GM06990 (cell line): ENCODE data around the gene SUSD5.

Experiments used
- DNase-seq: peaks from one replicate; pipeline ENCODE4 v3.0.0-alpha.2; 2011; ENCODE audit not compliant: insufficient read length; ENCODE audit errors: extremely low read depth
- H3K27me3 ChIP-seq: replicated peaks from 2 replicates; pipeline ENCODE4 v1.6.0; 2011; ENCODE audit warnings: low read length; ENCODE audit not compliant: control insufficient read depth, insufficient read depth
- H3K36me3 ChIP-seq: 2 replicates; pipeline ENCODE4 v1.5.1; 2011; ENCODE audit warnings: low read length; ENCODE audit not compliant: control insufficient read depth, insufficient read depth
- H3K4me3 ChIP-seq: replicated peaks from 2 replicates; pipeline ENCODE4 v1.5.1; 2011; ENCODE audit warnings: low read depth, mild to moderate bottlenecking, control low read depth, low read length
- TF ChIP-seq, protein P1 (sequence below): IDR thresholded peaks from 2 replicates; pipeline ENCODE4 v1.5.1; 2011; ENCODE audit warnings: low read length, control low read depth, mild to moderate bottlenecking, inconsistent platforms; ENCODE audit not compliant: insufficient read depth, poor library complexity, severe bottlenecking

Gene SUSD5

DNA sequence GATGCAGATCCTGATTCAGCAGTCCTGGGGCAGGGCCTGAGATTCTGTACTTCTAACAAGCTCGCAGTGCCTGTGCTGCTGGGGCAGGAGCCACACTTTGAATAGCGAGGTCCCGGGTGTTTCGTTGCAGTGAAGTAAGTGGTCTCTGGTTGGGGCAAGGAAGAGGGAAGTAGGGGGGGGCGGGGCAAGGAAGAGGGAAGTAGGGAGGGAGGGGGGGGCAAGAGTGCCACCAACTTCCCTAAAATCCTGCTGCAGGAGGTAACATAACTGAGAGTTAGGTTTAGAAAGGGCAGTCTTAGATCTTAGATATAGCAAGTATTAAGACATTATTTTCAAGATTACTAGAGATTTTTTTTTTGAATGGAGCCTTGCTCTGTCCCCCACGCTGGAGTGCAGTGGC lies 69.3 kb downstream of the SUSD5 start:
- no peaks in the 10 kb centered on the region for H3K36me3 ChIP-seq
- DNase-seq = no peak
- TF ChIP-seq, protein P1, sequence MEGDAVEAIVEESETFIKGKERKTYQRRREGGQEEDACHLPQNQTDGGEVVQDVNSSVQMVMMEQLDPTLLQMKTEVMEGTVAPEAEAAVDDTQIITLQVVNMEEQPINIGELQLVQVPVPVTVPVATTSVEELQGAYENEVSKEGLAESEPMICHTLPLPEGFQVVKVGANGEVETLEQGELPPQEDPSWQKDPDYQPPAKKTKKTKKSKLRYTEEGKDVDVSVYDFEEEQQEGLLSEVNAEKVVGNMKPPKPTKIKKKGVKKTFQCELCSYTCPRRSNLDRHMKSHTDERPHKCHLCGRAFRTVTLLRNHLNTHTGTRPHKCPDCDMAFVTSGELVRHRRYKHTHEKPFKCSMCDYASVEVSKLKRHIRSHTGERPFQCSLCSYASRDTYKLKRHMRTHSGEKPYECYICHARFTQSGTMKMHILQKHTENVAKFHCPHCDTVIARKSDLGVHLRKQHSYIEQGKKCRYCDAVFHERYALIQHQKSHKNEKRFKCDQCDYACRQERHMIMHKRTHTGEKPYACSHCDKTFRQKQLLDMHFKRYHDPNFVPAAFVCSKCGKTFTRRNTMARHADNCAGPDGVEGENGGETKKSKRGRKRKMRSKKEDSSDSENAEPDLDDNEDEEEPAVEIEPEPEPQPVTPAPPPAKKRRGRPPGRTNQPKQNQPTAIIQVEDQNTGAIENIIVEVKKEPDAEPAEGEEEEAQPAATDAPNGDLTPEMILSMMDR = no peak
- H3K27me3 ChIP-seq = no peaks in the 10 kb centered on the region
- no peak overlapping the region for H3K4me3 ChIP-seq

DNA sequence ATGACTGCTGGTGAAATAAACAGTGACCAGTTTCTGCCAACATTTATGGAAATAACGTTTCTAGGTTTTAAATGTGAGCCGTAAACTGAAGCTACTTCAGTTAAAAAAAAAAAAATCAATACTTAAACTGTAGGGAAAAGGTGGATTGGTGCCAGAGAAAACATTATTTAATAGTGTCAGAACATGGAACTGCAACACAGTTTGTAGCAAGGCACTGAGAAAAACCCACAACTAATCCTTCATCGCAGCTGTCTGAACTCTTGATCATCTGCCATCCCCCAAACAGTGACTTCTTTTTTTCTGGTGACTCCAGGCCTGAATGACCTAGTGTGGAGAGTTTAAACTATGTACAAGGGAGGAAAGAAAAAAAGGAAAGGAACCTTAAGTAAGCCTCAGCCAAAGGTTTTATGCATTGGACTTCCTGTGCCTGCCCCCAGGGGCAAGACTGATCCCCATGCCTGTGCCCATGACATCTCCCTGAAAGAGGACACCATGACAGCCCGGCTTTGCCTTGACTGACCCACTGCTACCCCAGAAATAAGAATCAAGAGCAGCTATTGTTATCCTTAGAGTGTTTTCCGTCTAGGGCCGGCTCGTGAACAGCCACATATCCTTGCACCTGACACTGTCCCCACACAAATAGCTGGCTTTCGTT lies 71.7 kb downstream of the SUSD5 start:
- DNase-seq = no peak

DNA sequence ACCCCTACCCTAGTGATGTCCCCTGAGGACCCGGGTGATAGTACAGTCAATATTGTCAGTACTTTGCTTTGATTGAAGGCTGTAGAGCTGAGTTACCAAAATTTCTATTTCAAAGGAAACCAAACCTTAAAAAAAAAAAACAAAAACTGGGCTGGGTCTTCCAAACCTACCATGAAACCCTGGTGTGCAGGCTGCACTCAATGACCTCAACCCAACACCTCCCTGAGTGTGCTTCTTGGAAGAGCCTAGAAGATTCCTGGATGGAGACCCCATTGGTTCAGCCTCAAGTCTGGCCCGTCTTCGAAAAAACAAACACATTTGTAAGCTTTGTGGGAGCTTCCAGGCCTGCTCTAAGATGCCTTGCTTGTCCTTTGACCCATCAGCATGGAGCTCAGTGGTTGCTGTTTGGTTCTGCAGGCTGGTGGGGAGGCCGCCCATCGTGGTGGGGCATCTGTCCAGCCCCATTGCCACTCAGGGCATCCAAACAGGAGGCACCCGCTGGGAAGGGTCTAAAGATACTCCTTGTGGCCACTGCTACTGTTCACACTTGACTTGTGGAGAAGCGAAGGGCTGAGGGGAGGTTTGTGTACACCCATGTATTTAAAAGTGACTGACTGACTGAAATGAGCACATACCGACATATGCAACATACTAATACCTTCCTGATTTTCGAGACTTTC lies 72.6 kb downstream of the SUSD5 start:
- H3K36me3 ChIP-seq = no peaks in the 10 kb centered on the region; the same call in 1 of the 2 replicates
- TF ChIP-seq, protein P1 = no peak
- DNase-seq = no peak

More for the DNA sequence above, 71.7 kb downstream of the SUSD5 start:
- no peak overlapping the region for H3K4me3 ChIP-seq
- TF ChIP-seq, protein P1 = no peak
- H3K36me3 ChIP-seq = no peaks in the 10 kb centered on the region
- H3K27me3 ChIP-seq = no peaks in the 10 kb centered on the region

DNA sequence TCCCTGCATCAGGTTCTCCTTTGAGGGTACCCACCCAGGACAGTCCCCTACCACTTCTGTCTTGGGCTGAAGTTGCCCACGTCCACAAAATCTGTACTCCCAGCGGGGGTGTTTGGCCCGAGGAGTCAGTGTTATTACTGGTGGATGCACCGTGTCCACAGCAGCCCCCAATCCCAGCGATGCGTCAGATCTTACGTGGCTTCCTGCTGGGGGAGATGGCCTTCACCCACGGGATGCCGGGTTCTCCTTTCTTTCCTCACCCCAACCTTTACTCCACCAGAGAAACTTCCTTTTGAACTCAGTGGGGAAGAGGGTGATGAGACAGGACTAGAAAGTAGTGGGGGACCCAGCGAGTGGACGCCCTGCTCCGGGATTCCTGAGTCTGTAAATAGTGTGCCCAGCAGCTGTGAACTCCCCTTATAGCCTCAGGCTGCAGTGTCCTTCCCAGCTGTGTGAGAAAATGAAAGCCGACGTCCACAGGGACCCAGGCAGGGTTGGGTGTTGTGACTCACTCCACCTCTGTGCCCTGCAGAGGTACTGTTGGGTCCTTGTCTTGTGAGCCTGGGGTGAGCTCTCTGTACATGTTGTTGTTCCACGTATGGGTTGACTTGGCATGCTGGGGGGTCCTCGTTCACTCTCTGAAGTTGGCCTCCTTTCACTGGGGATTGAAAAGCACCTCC lies 73.2 kb downstream of the SUSD5 start:
- Histone ChIP-seq H3K4me3 (no peak overlapping the region), H3K27me3 (no peaks in the 10 kb centered on the region), H3K36me3 (no peaks in the 10 kb centered on the region; the same call in 1 of the 2 replicates)
- DNase-seq = no peak
- TF ChIP-seq, protein P1 = no peak

More for the DNA sequence above, 72.6 kb downstream of the SUSD5 start:
- no peak overlapping the region for H3K4me3 ChIP-seq
- H3K27me3 ChIP-seq = no peaks in the 10 kb centered on the region

DNA sequence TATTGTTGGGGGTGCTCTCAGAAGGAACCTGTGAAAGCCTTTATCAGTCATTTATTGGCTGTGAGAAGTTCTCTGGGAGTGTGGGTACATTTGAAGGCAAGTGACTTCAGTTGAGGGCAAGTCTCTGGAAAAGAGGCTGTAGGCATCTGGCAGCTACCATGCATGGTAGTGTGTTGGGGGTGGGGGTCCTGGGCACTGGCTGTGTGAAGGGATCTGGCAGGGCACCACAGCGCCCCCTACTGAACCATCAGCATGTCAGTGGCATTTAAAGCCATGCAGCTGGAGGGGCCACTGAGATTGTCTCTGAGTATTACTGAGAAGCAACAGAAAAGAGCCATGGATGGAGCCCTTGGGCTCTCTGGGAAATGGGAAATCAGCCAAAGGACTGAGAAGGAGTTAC lies 74.2 kb downstream of the SUSD5 start:
- Histone ChIP-seq H3K36me3 (no peaks in the 10 kb centered on the region; the same call in 1 of the 2 replicates), H3K27me3 (no peaks in the 10 kb centered on the region), H3K4me3 (no peak overlapping the region)
- TF ChIP-seq, protein P1 = peak; percentile 54
- no peak for DNase-seq
